MM.1S (cell line): ENCODE results near the gene ASPRV1.

Source experiments
- EZH2 ChIP-seq: fragments of 300-600 bp; sonication (generic); optimal IDR thresholded peaks from 2 replicates; pipeline ENCODE3; 2017; ENCODE audit warnings: low read depth, mild to moderate bottlenecking, antibody characterized with exemption, low read length, mixed read lengths
- EZH2phosphoT487 ChIP-seq: fragments of 300-600 bp; sonication (generic); IDR thresholded peaks from 2 replicates; pipeline ENCODE4 v1.6.1; 2018; ENCODE audit warnings: antibody characterized with exemption, low read length
- TF ChIP-seq, protein P1 (sequence below): fragments of 300-600 bp; sonication (generic); IDR thresholded peaks from 2 replicates; pipeline ENCODE4 v1.5.1; 2016; ENCODE audit warnings: antibody characterized with exemption, low read length, mixed read lengths

DNA sequence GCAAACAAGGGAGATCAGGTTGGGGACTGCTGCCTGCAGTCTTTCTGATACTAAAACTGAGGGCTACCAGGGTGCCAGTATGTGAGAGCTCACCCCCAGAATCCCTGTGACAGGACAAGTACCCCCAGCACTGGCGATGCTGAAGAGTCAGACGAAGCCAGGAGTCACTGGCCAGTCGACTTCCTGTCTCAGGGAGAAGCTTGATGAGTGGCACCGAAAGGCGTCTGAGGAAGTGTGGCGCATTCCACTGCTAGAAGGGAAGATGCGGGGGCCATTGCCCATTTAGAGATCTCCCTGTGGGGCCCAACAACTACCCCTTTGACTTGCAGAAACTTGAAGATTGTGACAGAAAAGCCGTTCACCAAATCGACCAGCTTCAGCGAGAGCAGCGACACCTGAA lies 24.5 kb downstream of the ASPRV1 start:
- TF ChIP-seq, protein P1, sequence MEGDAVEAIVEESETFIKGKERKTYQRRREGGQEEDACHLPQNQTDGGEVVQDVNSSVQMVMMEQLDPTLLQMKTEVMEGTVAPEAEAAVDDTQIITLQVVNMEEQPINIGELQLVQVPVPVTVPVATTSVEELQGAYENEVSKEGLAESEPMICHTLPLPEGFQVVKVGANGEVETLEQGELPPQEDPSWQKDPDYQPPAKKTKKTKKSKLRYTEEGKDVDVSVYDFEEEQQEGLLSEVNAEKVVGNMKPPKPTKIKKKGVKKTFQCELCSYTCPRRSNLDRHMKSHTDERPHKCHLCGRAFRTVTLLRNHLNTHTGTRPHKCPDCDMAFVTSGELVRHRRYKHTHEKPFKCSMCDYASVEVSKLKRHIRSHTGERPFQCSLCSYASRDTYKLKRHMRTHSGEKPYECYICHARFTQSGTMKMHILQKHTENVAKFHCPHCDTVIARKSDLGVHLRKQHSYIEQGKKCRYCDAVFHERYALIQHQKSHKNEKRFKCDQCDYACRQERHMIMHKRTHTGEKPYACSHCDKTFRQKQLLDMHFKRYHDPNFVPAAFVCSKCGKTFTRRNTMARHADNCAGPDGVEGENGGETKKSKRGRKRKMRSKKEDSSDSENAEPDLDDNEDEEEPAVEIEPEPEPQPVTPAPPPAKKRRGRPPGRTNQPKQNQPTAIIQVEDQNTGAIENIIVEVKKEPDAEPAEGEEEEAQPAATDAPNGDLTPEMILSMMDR = no peak
- TF ChIP-seq EZH2 (no peak), EZH2phosphoT487 (no peak)
